A549 treated with AZD9567 at 1 μM for 4 hours (cell line): Measurements from ENCODE around the gene NAPG. TPM values are rescaled to one million over a fixed set of nuclear protein-coding genes. Genes with fewer than 3 reads are reported as not detected.

Source experiments
- total RNA-seq: library from RNA; stranded (reverse); fragments of 200-300 nt; extraction: Qiagen RNA extraction; gene quantifications from 5 replicates; pipeline ENCODE4 v1.2.3, GENCODE V29; 2022; ENCODE audit not compliant: insufficient read depth

NAPG gene
- 7.6 to 11.5 TPM (median 10.7 TPM) in 5 replicates for total RNA-seq

GRCh38 chr18:10525697-10526560, at the start of gene NAPG:
Gene NAPG, plus strand, starts transcription at chr18:10526027. Its CDS starts 76 bp downstream, at chr18:10526103.

Other genes with a start within 250 kb of the NAPG start
- 0.10 TPM in 1 of 5 replicates, not detected in the others for gene APCDD1, start 71.4 kb upstream of the NAPG start, total RNA-seq